Colonic mucosa (tissue), 4 donors: ENCODE results near the gene CASP10. TPM values are rescaled to one million over a fixed set of nuclear protein-coding genes. Genes with fewer than 3 reads are reported as not detected.
"Not testable (repeated sequence)": the region's sequence is repeated elsewhere in the genome, so short reads cannot be mapped to it uniquely, and the experiment has no call there.

Experiments used
- DNase-seq: peaks from one replicate; pipeline ENCODE4 v3.0.0-alpha.2; 2020
- H3K27ac ChIP-seq: fragments of 200-600 bp; one replicate; pipeline ENCODE4 v1.8.0; 2021
- H3K27me3 ChIP-seq: fragments of 200-600 bp; one replicate; pipeline ENCODE4 v1.8.0; 2021
- H3K36me3 ChIP-seq: fragments of 200-600 bp; one replicate; pipeline ENCODE4 v1.8.0; 2021
- H3K4me1 ChIP-seq: fragments of 200-600 bp; one replicate; pipeline ENCODE4 v1.8.0; 2021; ENCODE audit warnings: mild to moderate bottlenecking
- H3K4me3 ChIP-seq: fragments of 200-600 bp; one replicate; pipeline ENCODE4 v1.8.0; 2021
- H3K9ac ChIP-seq, 2 donors: one replicate each; pipeline ENCODE4 v1.7.0; 2013; ENCODE audit warnings: control low read depth in 2 of 2, low read depth in 2 of 2, low read length in 2 of 2
- H3K9me3 ChIP-seq: fragments of 200-600 bp; one replicate; pipeline ENCODE4 v1.8.0; 2021
- CTCF ChIP-seq: fragments of 200-600 bp; IDR thresholded peaks from one replicate; pipeline ENCODE4 v1.8.0; 2022; ENCODE audit warnings: antibody characterized with exemption, mild to moderate bottlenecking
- intact Hi-C: fragments of 100-400 bp; cut with DNase I; formaldehyde crosslinking; loops from one replicate; pipeline ENCODE4 v1.14.1; 2022
- total RNA-seq, 2 donors: library from RNA; stranded (reverse); fragmentation: NEBNext Ultra II Directional in 1 of 2; extraction: Animal tissue kit (Norgen Biotek cat#: 25700) in 1 of 2; gene quantifications; one replicate each; pipeline ENCODE4 v1.2.1, GENCODE V29; 2021
- donor health status: healthy.
- donor health status: DM: no; HTN: no; CAD: no.
- donor health status: DM: no; HTN: no; CAD: no.

The CASP10 gene
- total RNA-seq, 2 donors from 2014 or later: 28.0 to 52.3 TPM

- Histone ChIP-seq H3K9me3 (no peaks in the 10 kb centered on the region), H3K4me3 (no peak overlapping the region), H3K9ac (no peak overlapping the region), H3K27me3 (no peaks in the 10 kb centered on the region), H3K27ac (no peak overlapping the region), H3K36me3 (peaks cover 35% of the 10 kb centered on the region), H3K4me1 (no peaks in the 10 kb centered on the region)
- intact Hi-C loops: loop anchor here (5.0 kb wide), 1 partner anchor 257 kb away; no protein-coding TSS in a partner anchor
- no peak for DNase-seq
- no peak for TF ChIP-seq CTCF
These were observed 18.8 kb upstream of the CASP10 start for GRCh38 chr2:201164166-201164565.

DNA sequence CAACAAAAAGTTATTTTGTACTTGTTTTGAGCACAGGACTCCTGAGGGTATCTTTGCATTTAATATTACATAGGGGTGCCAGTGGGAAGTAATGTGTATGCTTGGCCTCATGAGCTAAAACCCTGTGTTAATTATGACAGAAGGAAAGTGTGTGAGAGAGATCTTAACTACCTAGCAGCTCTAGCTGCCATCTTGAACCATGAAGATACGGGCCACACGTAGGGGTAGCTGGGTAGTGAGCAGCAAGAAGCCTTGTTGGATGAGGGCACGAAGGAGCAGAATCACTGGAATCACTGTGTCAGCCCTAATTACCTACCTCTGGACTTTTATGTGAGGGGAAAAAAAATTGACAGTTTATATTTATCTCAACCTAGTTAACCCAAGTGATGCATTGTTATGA lies 15.4 kb upstream of the CASP10 start:
- Histone ChIP-seq H3K27me3 (no peaks in the 10 kb centered on the region), H3K9me3 (no peaks in the 10 kb centered on the region), H3K36me3 (peaks cover 14% of the 10 kb centered on the region), H3K27ac (no peak overlapping the region), H3K4me1 (no peaks in the 10 kb centered on the region), H3K4me3 (no peak overlapping the region), H3K9ac (no peak overlapping the region)
- intact Hi-C loops: no loop called here
- TF ChIP-seq CTCF: no peak
- no peak for DNase-seq

DNA sequence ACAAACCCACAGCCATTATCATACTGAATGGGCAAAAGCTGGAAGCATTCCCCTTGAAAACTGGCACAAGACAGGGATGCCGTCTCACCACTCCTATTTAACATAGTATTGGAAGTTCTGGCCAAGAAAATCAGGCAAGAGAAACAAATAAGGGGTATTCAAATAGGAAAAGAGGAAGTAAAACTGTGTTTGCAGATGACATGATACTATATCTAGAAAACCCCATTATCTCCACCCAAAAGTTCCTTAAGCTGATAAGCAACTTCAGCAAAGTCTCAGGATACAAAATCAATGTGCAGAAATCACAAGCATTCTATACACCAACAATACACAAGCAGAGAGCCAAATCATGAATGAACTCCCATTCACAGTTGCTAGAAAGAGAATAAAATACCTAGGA lies 14.4 kb upstream of the CASP10 start:
- H3K27ac ChIP-seq, H3K9me3 ChIP-seq, DNase-seq, H3K4me1 ChIP-seq, intact Hi-C loops, H3K27me3 ChIP-seq, H3K4me3 ChIP-seq, H3K9ac ChIP-seq: not testable (repeated sequence)
- peaks cover 13% of the 10 kb centered on the region for H3K36me3 ChIP-seq

DNA sequence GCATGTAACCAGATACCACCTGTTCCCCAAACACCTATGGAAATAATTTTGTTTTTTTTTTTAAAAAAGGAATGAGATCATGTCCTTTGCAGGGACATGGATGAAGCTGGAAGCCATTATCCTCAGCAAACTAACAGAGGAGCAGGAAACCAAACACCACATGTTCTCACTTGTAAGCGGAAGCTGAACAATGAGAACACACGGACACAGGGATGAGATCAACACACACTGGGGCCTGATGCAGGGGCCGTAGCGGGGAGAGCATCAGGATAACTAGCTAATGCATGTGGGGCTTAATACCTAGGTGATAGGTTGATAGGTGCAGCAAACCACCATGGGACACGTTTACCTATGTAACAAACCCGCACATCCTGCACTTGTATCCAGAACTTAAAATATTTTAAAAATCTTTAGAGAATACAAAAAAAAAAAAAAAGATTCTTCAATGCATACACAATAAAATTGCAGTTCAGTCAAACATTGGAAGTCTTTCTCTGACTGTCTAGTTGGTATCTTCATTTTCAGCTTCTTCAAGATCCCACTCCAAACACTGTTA lies 11.6 kb upstream of the CASP10 start:
- Histone ChIP-seq H3K27ac (no peak overlapping the region), H3K9me3 (no peaks in the 10 kb centered on the region), H3K9ac (no peak overlapping the region), H3K36me3 (no peaks in the 10 kb centered on the region), H3K27me3 (no peaks in the 10 kb centered on the region), H3K4me1 (no peaks in the 10 kb centered on the region), H3K4me3 (no peak overlapping the region)
- no peak for DNase-seq
- intact Hi-C loops: no loop called here
- no peak for TF ChIP-seq CTCF

- H3K36me3 ChIP-seq: no peaks in the 10 kb centered on the region
- DNase-seq: no peak
- no peak overlapping the region for H3K27ac ChIP-seq
- no peak for TF ChIP-seq CTCF
- H3K4me3 ChIP-seq: no peak overlapping the region
- no peaks in the 10 kb centered on the region for H3K27me3 ChIP-seq
- no peak overlapping the region for H3K9ac ChIP-seq
- H3K4me1 ChIP-seq: no peaks in the 10 kb centered on the region
- H3K9me3 ChIP-seq: no peaks in the 10 kb centered on the region
- intact Hi-C loops: no loop called here
These were observed 10.7 kb upstream of the CASP10 start for GRCh38 chr2:201172279-201172678.

DNA sequence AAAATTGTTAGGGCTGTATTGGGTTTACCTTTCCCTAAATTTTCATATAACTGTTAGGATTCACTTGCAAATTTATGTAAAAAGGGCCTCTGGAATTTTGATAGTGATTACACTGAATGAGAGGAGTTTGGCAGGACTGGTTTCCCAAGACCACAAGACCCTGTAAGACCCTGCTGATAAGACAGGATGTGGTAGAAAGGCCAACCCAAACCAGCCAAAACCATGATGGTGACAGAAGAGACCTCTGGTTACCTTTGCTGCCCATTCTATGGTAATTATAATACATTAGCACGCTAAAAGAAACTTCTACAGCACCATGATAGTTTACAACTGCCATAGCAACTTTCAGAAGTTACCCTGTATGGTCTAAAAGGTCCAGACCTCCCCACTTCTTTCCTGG lies 8.3 kb upstream of the CASP10 start:
- H3K9ac ChIP-seq: no peak overlapping the region
- H3K27me3 ChIP-seq: no peaks in the 10 kb centered on the region
- no peaks in the 10 kb centered on the region for H3K4me1 ChIP-seq
- no peak overlapping the region for H3K27ac ChIP-seq
- H3K36me3 ChIP-seq: no peaks in the 10 kb centered on the region
- no peak for TF ChIP-seq CTCF
- H3K9me3 ChIP-seq: no peaks in the 10 kb centered on the region
- DNase-seq: no peak
- intact Hi-C loops: loop anchor here (5.0 kb wide), 2 partner anchors 102 to 272 kb away; partner anchors contain the start of genes HYCC2 and NDUFB3
- no peak overlapping the region for H3K4me3 ChIP-seq
